HG02885 (cell line): ENCODE data around the gene PPM1D.
"Not testable (repeated sequence)": the region's sequence is repeated elsewhere in the genome, so short reads cannot be mapped to it uniquely, and the experiment has no call there.

Experiments
- ATAC-seq: cut with Tn5 transposase; IDR thresholded peaks from one replicate; pipeline ENCODE4 v1.9.1; 2021; ENCODE audit warnings: mild to moderate bottlenecking; ENCODE audit not compliant: unreplicated experiment, poor library complexity

PPM1D gene

GRCh38 chr17:60592750-60593149 is 7.2 kb upstream of the PPM1D start:
- ATAC-seq: no peak

- not testable (repeated sequence) for ATAC-seq
These were observed 6.5 kb upstream of the PPM1D start for GRCh38 chr17:60593441-60594036.

DNA sequence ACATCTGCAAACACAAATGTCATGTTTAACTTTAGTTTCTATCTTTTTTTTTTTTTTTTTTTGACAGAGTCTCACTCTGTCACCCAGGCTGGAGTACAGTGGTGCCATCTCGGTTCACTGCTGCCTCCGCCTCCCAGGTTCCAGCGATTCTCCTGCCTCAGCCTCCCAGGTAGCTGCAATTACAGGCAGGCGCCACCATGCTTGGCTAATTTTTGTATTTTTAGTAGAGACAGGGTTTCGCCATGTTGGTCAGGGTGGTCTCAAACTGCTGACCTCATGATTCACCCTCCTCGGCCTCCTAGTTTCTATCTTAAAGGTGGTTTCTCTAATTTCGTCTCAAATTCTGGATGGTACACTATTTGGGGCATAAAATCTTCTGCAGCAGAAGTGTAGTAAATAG is 5.8 kb upstream of the PPM1D start:
- ATAC-seq: not testable (repeated sequence)

DNA sequence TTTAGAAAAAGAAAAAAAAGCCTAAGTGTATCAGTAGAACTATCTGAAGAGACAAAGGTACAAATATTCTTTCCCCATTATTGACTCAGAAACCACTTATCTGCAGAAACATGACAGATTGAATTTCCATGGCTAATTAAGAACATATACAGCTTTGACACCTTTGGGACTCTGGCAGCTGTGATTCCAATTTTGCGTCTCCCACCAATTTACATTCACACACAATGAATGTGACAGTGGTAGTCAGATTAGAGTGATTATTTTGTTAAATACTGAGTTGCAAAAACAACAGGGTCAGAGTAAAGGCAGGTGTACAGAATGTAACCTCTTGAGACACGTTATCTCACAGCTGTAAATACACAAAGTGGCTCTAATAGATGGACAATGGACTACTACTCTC is 5.3 kb upstream of the PPM1D start:
- no peak for ATAC-seq

DNA sequence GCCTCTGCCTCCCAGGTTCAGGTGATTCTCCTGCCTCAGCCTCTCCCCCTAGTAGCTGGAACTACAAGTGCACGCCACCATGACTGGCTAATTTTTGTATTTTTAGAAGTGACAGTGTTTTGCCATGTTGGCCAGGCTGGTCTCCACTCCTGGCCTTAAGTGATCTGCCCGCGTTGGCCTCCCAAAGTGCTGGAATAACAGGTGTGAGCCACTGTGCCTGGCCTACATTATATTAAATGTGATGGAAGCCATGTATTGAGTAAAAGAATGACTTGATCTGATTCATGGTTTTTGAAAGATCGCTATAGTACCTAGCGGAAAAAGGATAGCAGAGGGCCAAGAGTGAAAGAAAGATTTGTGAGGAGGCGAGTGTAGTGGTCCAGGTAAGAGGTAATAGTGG is 2.7 kb upstream of the PPM1D start:
- ATAC-seq: no peak

- ATAC-seq: no peak
These were observed 1.8 kb upstream of the PPM1D start for GRCh38 chr17:60598001-60598736.

GRCh38 chr17:60599220-60599619 is 773 bp upstream of the PPM1D start:
- peak; percentile 8 for ATAC-seq

DNA sequence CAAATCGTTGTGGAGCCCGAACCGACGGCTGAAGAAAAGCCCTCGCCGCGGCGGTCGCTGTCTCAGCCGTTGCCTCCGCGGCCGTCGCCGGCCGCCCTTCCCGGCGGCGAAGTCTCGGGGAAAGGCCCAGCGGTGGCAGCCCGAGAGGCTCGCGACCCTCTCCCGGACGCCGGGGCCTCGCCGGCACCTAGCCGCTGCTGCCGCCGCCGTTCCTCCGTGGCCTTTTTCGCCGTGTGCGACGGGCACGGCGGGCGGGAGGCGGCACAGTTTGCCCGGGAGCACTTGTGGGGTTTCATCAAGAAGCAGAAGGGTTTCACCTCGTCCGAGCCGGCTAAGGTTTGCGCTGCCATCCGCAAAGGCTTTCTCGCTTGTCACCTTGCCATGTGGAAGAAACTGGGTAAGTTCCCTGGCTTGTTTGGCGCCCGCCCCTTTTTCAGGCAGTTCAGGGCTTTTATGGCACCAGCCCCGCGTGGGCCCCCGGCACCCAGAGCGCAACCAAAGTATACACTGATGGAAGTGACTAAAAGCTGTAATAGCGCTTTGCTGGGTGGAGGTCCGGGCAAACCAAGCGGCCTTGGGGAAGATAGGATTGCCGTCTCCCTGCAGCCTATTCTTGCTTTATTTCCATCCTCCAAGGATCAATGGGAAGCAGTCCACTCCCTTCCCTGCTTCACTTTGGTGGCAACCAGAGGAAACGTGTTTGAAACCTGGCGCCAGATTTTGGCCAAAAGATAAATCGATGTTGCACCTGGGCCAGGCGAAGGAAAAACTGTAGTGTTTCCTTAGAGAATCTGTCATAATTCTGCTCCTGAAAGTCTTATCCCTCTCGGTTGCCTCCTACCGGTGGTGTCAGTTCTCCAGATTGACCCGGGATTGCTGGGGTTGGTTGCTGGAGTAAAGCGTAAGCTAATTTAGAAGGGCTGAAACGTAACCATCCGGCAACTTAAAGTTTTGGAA is 775 bp downstream of the PPM1D start:
- ATAC-seq: peak; percentile 13

DNA sequence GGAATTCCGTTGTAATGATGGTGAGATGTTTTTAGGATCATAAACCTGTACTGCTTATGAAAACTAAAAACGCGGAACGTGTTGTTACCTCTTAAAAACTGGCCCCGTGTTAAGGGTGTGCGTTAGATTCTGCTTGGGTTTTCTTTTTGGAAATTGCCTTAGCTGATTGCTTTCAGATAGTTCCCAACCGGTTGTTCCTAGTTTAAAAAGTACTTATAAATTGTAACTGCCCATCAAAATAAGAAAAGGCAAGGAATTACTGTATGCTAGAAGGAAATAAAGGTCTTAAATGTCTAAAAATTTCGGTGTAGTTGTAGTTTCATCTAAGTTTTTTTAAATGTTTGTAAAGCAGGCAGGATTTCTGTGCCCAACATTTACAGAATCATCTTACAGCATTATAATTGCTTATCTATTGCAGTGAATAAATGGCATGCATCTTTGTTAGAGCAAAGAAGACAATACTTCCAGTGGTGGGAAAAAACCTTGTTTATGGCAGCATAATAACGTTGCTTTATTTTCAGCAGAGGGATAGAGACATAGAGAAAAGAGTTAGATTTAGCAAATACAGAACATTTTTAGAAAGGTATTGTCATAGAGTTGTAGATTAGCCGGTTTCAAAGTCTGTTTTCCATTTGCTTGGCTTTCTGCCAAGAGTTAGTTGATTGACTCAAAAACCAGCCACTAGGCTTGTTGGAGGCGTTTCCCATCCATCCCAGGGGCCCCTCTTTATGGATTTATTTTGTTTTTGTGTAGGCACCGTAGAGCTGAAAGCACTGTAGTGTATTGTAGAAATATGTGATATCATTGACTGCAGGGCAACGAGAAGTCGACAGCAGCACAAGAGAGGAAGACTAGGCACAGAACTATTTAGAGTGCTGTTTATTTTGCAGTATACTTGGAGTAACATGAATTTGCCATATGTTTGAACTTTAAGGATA is 1.7 kb downstream of the PPM1D start:
- ATAC-seq: no peak

DNA sequence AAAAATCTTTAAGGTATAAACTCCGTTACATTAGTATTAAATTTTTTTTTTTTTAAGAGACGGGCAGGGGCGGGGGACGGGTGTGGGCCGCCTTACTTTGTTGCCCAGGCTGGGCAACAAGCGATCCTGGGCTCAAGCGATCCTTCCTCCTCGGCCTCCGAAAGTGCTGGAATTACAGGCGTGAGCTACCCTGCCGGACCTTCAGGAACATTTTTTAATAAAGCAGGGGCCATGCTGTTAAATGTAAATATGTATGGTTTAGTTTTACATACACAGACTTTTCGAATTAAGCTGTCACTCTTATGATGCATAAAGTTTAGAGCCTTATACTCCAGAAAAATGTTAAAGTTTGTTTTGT is 2.4 kb downstream of the PPM1D start:
- ATAC-seq: no peak

GRCh38 chr17:60602871-60603270 is 2.9 kb downstream of the PPM1D start:
- ATAC-seq: no peak

DNA sequence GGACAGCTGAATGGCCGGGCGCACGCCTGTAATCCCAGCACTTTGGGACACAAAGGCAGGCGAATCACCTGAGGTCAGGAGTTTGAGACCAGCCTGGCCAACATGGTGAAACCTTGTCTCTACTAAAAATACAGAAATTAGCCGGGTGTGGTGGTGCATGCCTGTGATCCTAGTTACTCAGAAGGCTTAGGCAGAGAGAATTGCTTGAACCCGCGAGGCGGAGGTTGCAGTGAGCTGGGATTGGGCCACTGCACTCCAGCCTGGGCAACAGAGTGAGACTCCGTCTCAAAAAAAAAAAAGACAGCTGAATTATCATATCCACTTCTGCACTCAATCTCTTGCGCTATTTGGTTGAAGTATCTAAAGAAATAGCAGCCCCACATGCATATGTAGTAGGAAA is 3.5 kb downstream of the PPM1D start:
- not testable (repeated sequence) for ATAC-seq

GRCh38 chr17:60604686-60605334 is 4.8 kb downstream of the PPM1D start:
- ATAC-seq: no peak

- ATAC-seq: no peak
These were observed 6.0 kb downstream of the PPM1D start for GRCh38 chr17:60606036-60606435.

DNA sequence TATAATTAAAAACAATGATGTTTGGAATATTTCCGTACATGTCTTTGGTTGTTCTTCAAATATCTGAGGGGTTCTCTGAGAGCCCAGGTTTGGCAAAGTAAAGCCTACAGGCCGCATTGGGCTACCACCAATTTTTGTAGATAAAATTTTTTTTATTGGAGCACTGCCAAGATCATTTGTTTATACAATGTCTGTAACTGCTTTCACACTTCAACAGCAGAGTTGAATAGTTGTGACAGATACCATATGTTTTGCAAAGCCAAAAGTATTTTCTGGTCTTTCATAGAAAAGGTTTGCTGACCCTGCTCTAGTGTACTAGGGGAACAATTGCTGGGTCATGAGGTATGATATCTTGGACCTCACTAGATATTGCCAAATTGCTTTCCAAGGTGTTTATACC is 10.5 kb downstream of the PPM1D start:
- ATAC-seq: no peak

GRCh38 chr17:60611321-60611720 is 11.3 kb downstream of the PPM1D start:
- not testable (repeated sequence) for ATAC-seq

GRCh38 chr17:60613325-60613724 is 13.3 kb downstream of the PPM1D start:
- ATAC-seq: no peak

DNA sequence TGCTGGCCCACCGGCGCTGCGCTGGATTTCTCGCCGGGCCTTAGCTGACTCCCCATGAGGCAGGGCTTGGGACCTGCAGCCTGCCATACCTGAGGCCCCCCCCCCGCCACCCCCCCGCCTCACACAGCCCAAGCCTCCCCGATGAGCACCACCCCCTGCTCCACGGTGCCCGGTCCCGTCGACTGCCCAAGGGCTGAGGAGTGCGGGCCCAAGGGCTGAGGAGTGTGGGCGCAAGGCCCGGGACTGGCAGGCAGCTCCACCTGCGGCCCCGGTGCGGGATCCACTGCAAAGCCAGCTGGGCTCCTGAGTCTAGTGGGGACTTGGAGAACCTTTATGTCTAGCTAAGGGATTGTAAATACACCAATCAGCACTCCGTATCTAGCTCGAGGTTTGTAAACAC is 13.8 kb downstream of the PPM1D start:
- not testable (repeated sequence) for ATAC-seq

- not testable (repeated sequence) for ATAC-seq
These were observed 14.3 kb downstream of the PPM1D start for GRCh38 chr17:60614247-60614646.

GRCh38 chr17:60615108-60615507 is 15.1 kb downstream of the PPM1D start:
- ATAC-seq: no peak
